H9 (cell line): ENCODE results near the gene SLC22A13. TPM values are rescaled to one million over a fixed set of nuclear protein-coding genes. Genes with fewer than 3 reads are reported as not detected.

Source experiments
- DNase-seq: peaks from one replicate; pipeline ENCODE4 v3.0.0-alpha.2; 2017
- H2AFZ ChIP-seq: one replicate; pipeline ENCODE4 v1.6.1; 2013; ENCODE audit warnings: mild to moderate bottlenecking, low read length, control low read depth, moderate library complexity
- H2AK5ac ChIP-seq: 2 replicates; pipeline ENCODE4 v1.6.1; 2013; ENCODE audit warnings: low read length, control low read depth, mixed read lengths; ENCODE audit not compliant: insufficient read length
- H2BK120ac ChIP-seq: one replicate; pipeline ENCODE4 v1.6.1; 2013; ENCODE audit warnings: low read depth, mild to moderate bottlenecking, low read length, control low read depth, inconsistent platforms; ENCODE audit not compliant: poor library complexity, severe bottlenecking
- H2BK12ac ChIP-seq: 2 replicates; pipeline ENCODE4 v1.6.1; 2013; ENCODE audit warnings: low read length, control low read depth, mixed read lengths, low read depth; ENCODE audit not compliant: insufficient read length
- H2BK15ac ChIP-seq: 2 replicates; pipeline ENCODE4 v1.6.1; 2013; ENCODE audit warnings: low read depth, low read length, control low read depth
- H2BK20ac ChIP-seq: one replicate; pipeline ENCODE4 v1.6.1; 2013; ENCODE audit warnings: low read depth, mild to moderate bottlenecking, low read length, control low read depth, inconsistent platforms; ENCODE audit not compliant: poor library complexity, severe bottlenecking
- H2BK5ac ChIP-seq: 2 replicates; pipeline ENCODE4 v1.6.1; 2013; ENCODE audit warnings: low read length, control low read depth, mixed read lengths; ENCODE audit not compliant: insufficient read length
- H3K14ac ChIP-seq: 2 replicates; pipeline ENCODE4 v1.6.1; 2013; ENCODE audit warnings: low read length, control low read depth; ENCODE audit not compliant: insufficient read depth
- H3K18ac ChIP-seq: 2 replicates; pipeline ENCODE4 v1.6.1; 2013; ENCODE audit warnings: low read depth, mild to moderate bottlenecking, mixed read lengths, low read length, control low read depth; ENCODE audit not compliant: insufficient read length
- H3K23ac ChIP-seq: 2 replicates; pipeline ENCODE4 v1.6.1; 2013; ENCODE audit warnings: low read length, control low read depth, mixed read lengths, low read depth; ENCODE audit not compliant: insufficient read length
- H3K23me2 ChIP-seq: 2 replicates; pipeline ENCODE4 v1.6.1; 2013; ENCODE audit warnings: low read depth, mild to moderate bottlenecking, mixed read lengths, low read length, control low read depth; ENCODE audit not compliant: insufficient read length, poor library complexity, severe bottlenecking
- H3K27ac ChIP-seq: 2 replicates; pipeline ENCODE4 v1.5.1; 2013; ENCODE audit warnings: low read length, control low read depth, mixed read lengths, low read depth; ENCODE audit not compliant: insufficient read length
- H3K27me3 ChIP-seq: 2 replicates; pipeline ENCODE4 v1.6.1; 2013; ENCODE audit warnings: low read length, control low read depth, inconsistent platforms; ENCODE audit not compliant: insufficient read depth
- H3K4ac ChIP-seq: 2 replicates; pipeline ENCODE4 v1.6.1; 2013; ENCODE audit warnings: low read depth, mild to moderate bottlenecking, control low read depth, inconsistent platforms, low read length, moderate library complexity
- H3K4me1 ChIP-seq: 2 replicates; pipeline ENCODE4 v1.6.1; 2013; ENCODE audit warnings: low read length, control low read depth, inconsistent platforms; ENCODE audit not compliant: insufficient read depth
- H3K4me2 ChIP-seq: 2 replicates; pipeline ENCODE4 v1.6.1; 2013; ENCODE audit warnings: low read length, control low read depth, mixed read lengths; ENCODE audit not compliant: insufficient read length, insufficient read depth
- H3K56ac ChIP-seq: 2 replicates; pipeline ENCODE4 v1.6.1; 2013; ENCODE audit warnings: low read depth, mild to moderate bottlenecking, mixed read lengths, low read length, control low read depth; ENCODE audit not compliant: insufficient read length
- H3K79me1 ChIP-seq: 2 replicates; pipeline ENCODE4 v1.6.1; 2013; ENCODE audit warnings: low read depth, mild to moderate bottlenecking, moderate library complexity, low read length, control low read depth, inconsistent platforms; ENCODE audit not compliant: insufficient read depth, poor library complexity, severe bottlenecking
- H3K79me2 ChIP-seq: 2 replicates; pipeline ENCODE4 v1.6.1; 2013; ENCODE audit warnings: low read length, control low read depth, inconsistent platforms; ENCODE audit not compliant: insufficient read depth
- H3K9ac ChIP-seq: 2 replicates; pipeline ENCODE4 v1.6.1; 2013; ENCODE audit warnings: low read length, control low read depth, mixed read lengths; ENCODE audit not compliant: insufficient read length; ENCODE audit errors: extremely low read depth
- H3K9me3 ChIP-seq: one replicate; pipeline ENCODE4 v1.6.1; 2013; ENCODE audit warnings: low read depth, low read length, inconsistent platforms; ENCODE audit not compliant: control insufficient read depth
- H3T11ph ChIP-seq: one replicate; pipeline ENCODE4 v1.6.1; 2013; ENCODE audit warnings: mild to moderate bottlenecking, low read length, control low read depth, inconsistent platforms
- H4K20me1 ChIP-seq: one replicate; pipeline ENCODE4 v1.6.1; 2013; ENCODE audit not compliant: control insufficient read depth, insufficient read length, insufficient read depth
- H4K5ac ChIP-seq: 2 replicates; pipeline ENCODE4 v1.6.1; 2013; ENCODE audit warnings: low read depth, mild to moderate bottlenecking, mixed read lengths, low read length, control low read depth; ENCODE audit not compliant: insufficient read length
- H4K8ac ChIP-seq: replicated peaks from 2 replicates; pipeline ENCODE4 v1.6.1; 2013; ENCODE audit warnings: low read length, control low read depth, mixed read lengths, low read depth; ENCODE audit not compliant: insufficient read length
- H4K91ac ChIP-seq: 2 replicates; pipeline ENCODE4 v1.6.1; 2013; ENCODE audit warnings: low read depth, mild to moderate bottlenecking, moderate library complexity, mixed read lengths, low read length, control low read depth; ENCODE audit not compliant: insufficient read length
- H3K27ac Mint-ChIP-seq, 3 experiments: 2 replicates in 2 of 3; 3 replicates in 1 of 3; pipeline ENCODE4 v1.8.0; 2020 to 2021; ENCODE audit warnings: mixed read lengths in 3 of 3, mild to moderate bottlenecking in 1 of 3, moderate library complexity in 1 of 3
- H3K27me3 Mint-ChIP-seq: 2 replicates; pipeline ENCODE4 v1.8.0; 2021; ENCODE audit warnings: low read depth, mild to moderate bottlenecking, moderate library complexity, mixed read lengths
- H3K36me3 Mint-ChIP-seq, 3 experiments: 2 replicates in 2 of 3; 3 replicates in 1 of 3; pipeline ENCODE4 v1.8.0; 2020 to 2021; ENCODE audit warnings: low read depth in 3 of 3, mixed read lengths in 3 of 3; ENCODE audit not compliant: insufficient read depth in 1 of 3
- H3K4me1 Mint-ChIP-seq, 2 experiments: 2 replicates each; pipeline ENCODE4 v1.8.0; 2020; ENCODE audit warnings: mixed read lengths in 2 of 2
- H3K4me3 Mint-ChIP-seq, 2 experiments: 2 replicates in 1 of 2; 3 replicates in 1 of 2; pipeline ENCODE4 v1.8.0; 2020 to 2021; ENCODE audit warnings: mild to moderate bottlenecking in 2 of 2, mixed read lengths in 2 of 2, moderate library complexity in 1 of 2
- H3K9me3 Mint-ChIP-seq, 2 experiments: 2 replicates in 1 of 2; 3 replicates in 1 of 2; pipeline ENCODE4 v1.8.0; 2020; ENCODE audit warnings: mild to moderate bottlenecking in 2 of 2, mixed read lengths in 2 of 2, moderate library complexity in 1 of 2
- WGBS: extraction: QIAGEN DNeasy Blood & Tissue Kit; methylation state at CpG from one replicate; pipeline ENCODE4 v1.1.7; 2013; ENCODE audit warnings: missing lambda C conversion rate, low lambda C conversion rate, mixed read lengths; ENCODE audit not compliant: insufficient read length; ENCODE audit errors: extremely low coverage; 5-methylcytosine and 5-hydroxymethylcytosine counted together
- total RNA-seq: library from RNA; stranded (reverse); gene quantifications from 2 replicates; pipeline ENCODE4 v1.2.1, GENCODE V29; 2021
- TF ChIP-seq, protein P1 (sequence below): fragments of 200-600 bp; sonication (generic); conservative IDR thresholded peaks from 3 replicates; pipeline ENCODE4 v1.8.0; 2021; ENCODE audit warnings: antibody characterized with exemption, mild to moderate bottlenecking

Gene SLC22A13
- total RNA-seq, 1 experiment from 2014 or later: not detected

DNA sequence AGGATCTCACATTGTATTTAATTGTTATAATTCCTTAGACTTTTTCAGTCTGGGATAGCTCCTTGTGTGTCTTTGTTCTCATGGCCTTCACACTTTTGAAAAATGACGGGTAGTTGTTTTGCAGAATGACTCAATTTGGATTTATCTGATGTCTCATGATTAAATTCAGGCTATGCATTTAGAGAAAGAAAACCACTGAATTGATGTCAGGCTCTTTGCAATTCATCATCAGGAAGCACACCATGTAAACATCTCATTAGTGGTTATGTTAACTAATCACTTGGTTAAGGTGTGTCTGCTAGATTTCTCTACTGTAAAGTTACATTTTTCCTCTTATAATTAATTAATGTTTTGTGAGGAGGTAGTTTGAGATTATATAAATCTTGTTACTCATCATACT lies 8.0 kb upstream of the SLC22A13 start:
- no peaks in the 10 kb centered on the region for H3K23me2 ChIP-seq
- no peaks in the 10 kb centered on the region for H3K27me3 ChIP-seq
- no peak overlapping the region for H3K27ac ChIP-seq
- TF ChIP-seq, protein P1, sequence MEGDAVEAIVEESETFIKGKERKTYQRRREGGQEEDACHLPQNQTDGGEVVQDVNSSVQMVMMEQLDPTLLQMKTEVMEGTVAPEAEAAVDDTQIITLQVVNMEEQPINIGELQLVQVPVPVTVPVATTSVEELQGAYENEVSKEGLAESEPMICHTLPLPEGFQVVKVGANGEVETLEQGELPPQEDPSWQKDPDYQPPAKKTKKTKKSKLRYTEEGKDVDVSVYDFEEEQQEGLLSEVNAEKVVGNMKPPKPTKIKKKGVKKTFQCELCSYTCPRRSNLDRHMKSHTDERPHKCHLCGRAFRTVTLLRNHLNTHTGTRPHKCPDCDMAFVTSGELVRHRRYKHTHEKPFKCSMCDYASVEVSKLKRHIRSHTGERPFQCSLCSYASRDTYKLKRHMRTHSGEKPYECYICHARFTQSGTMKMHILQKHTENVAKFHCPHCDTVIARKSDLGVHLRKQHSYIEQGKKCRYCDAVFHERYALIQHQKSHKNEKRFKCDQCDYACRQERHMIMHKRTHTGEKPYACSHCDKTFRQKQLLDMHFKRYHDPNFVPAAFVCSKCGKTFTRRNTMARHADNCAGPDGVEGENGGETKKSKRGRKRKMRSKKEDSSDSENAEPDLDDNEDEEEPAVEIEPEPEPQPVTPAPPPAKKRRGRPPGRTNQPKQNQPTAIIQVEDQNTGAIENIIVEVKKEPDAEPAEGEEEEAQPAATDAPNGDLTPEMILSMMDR: no peak
- H3K14ac ChIP-seq: no peak overlapping the region
- no peaks in the 10 kb centered on the region for H3K79me2 ChIP-seq
- no peaks in the 10 kb centered on the region for H4K20me1 ChIP-seq
- no peaks in the 10 kb centered on the region for H3K9me3 ChIP-seq
- no peak overlapping the region for H4K8ac ChIP-seq
- no peaks in the 10 kb centered on the region for H3K9me3 Mint-ChIP-seq
- no peak overlapping the region for H3K56ac ChIP-seq
- H3K27me3 Mint-ChIP-seq: no peaks in the 10 kb centered on the region
- H2BK15ac ChIP-seq: no peak overlapping the region
- H2BK20ac ChIP-seq: no peak overlapping the region
- no peak overlapping the region; a peak in 1 of 7 replicates for H3K27ac Mint-ChIP-seq
- no peak overlapping the region for H3K4me3 Mint-ChIP-seq
- H3K9ac ChIP-seq: no peak overlapping the region
- WGBS: no CpG with 5 or more reads among the region's 1 CpG
- H2AFZ ChIP-seq: no peak overlapping the region
- no peak overlapping the region for H4K5ac ChIP-seq
- no peak overlapping the region for H3T11ph ChIP-seq
- no peak overlapping the region for H2AK5ac ChIP-seq
- no peaks in the 10 kb centered on the region for H3K79me1 ChIP-seq
- H3K18ac ChIP-seq: no peak overlapping the region
- no peak overlapping the region for H3K23ac ChIP-seq
- H3K4ac ChIP-seq: no peak overlapping the region
- no peak for DNase-seq
- no peak overlapping the region for H4K91ac ChIP-seq
- H3K4me2 ChIP-seq: no peak overlapping the region
- no peak overlapping the region for H2BK120ac ChIP-seq
- H2BK5ac ChIP-seq: no peak overlapping the region
- H2BK12ac ChIP-seq: no peak overlapping the region
- H3K36me3 Mint-ChIP-seq: peaks cover 3 to 23% (median 12%) of the 10 kb centered on the region in 3 experiments; a peak in 6 of 7 replicates
- H3K4me1 Mint-ChIP-seq: no peaks in the 10 kb centered on the region
- H3K4me1 ChIP-seq: no peaks in the 10 kb centered on the region
